Measurements from ENCODE around the gene SLC25A25.
"Not testable (repeated sequence)": the region's sequence is repeated elsewhere in the genome, so short reads cannot be mapped to it uniquely, and the experiment has no call there.

SLC25A25 gene

DNA sequence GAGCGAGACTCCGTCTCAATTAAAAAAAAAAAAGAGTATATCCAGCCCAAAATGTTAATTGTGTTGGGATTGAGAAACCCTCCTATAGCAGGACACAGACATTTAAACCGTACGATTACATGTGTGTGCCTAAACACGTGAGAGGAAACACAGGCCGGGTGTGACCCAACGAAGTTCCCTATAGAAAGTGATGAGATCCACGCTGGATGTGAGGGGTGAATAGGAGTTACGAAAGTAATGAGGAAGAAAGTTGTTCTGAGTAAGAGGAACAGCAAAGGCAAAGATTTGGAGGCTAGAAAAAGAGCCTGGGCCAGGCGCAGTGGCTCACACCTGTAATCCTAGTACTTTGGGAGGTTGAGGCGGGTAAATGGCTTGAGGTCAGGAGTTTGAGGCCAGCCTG is 14.5 kb upstream of the SLC25A25 start:
- DNase-seq = no peak

DNA sequence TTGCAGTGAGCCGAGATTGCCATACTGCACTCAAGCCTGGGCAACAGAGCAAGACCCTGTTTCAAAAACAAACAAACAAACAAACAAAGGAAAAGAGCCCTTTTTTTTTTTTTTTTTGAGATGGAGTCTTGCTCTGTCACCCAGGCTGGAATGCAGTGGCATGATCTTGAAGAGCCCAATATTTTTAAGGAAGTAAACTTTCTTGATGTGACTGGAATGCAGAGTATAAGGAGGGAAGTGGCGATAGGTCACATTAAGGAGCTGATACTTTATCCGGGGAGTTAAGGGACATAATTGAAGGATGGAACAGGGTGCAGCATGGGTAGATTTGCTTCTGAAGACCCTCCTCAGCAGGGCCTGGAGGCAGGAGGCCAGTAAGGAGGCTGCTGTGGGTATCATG is 13.9 kb upstream of the SLC25A25 start:
- no peak for DNase-seq

DNA sequence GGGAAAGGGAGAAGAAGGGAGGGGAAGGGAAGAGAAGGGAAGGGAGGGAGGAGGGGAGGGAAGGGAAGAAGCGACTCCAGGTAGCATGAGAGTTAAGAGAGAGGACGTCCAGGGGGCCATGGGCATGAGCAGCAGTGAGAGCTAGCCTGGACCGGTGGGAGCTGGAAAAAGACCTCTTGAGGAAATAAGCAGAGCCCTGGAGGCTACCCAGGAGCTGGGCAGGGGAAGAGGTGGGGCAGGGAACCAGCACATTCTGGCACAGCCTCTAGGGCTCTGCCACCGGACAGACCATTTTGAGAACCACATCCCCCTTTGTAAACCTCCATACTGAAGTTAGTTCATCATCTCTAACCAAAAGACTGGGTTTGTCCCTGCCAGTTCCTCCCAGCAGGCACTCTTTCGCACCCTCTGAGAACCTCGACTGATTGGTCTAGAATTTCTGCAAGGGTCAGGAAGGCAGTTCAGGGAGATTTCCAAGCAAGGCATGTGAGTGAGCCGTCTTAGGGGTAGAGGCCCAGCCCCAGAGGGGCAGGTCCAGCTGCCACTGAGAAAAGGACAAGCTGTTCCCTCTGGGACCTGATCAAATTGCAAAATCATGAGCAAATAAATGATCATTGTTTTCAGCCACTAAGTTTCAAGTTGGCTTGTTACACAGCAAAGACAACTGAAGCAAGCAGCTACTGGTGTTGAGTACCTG is 12.5 kb upstream of the SLC25A25 start:
- DNase-seq = no peak

DNA sequence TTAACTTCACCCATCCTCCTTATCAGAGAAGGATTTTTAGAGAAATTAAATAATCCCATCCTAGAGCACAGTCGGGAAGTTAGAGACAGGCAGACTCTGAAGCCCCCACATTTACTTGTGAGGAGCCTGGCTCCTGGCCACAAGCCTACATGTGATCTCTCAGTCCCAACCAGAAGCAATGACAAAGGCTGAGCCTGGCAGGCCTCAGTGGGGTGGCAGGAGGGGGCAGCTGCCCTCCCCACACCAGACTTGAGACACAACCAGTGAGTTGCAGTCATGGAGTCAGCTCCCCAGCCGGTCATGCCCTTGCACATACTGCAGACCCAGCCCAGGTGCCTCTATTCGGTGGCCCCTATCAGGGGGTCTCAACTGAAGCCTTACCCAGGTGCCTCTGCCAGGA is 11.9 kb upstream of the SLC25A25 start:
- DNase-seq = no peak

DNA sequence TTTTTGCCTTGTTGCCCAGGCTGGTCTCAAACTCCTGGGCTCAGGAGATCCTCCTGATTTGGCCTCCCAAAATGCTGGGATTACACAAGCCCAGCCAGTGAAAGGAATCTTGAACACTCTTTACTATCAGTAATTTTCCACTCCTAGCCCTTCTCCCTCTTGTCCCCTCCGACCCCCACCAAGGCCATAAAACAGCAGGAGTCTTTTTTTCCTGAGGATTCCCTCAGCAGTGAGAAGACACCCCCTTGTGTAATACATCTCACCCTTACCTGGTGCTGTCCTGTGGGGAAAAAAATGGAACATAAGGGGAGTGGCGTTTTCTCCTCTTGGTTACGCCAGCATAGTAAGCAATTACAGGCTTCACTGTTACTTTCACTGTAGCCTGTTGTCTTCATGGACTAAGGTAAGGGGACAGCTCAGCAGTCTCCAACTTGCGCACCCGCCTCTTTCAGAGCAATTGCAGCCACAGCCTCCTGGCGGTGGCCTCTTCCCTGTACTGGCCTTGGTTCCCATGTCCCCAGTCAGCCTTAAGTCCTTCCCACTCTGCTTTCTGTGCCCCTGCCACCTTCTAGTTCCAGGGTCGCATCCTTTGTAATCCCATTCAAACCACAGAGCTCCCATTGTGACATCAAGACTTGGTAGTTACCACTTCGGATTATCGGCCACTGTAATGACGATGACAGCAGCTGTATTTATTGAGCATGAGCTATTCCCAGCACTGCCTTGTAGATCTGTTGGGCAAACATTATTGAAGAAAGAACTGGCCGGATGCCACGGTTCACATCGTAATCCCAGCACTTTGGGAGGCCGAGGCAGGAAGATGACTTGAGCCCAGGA is 10.9 kb upstream of the SLC25A25 start:
- no peak for DNase-seq

DNA sequence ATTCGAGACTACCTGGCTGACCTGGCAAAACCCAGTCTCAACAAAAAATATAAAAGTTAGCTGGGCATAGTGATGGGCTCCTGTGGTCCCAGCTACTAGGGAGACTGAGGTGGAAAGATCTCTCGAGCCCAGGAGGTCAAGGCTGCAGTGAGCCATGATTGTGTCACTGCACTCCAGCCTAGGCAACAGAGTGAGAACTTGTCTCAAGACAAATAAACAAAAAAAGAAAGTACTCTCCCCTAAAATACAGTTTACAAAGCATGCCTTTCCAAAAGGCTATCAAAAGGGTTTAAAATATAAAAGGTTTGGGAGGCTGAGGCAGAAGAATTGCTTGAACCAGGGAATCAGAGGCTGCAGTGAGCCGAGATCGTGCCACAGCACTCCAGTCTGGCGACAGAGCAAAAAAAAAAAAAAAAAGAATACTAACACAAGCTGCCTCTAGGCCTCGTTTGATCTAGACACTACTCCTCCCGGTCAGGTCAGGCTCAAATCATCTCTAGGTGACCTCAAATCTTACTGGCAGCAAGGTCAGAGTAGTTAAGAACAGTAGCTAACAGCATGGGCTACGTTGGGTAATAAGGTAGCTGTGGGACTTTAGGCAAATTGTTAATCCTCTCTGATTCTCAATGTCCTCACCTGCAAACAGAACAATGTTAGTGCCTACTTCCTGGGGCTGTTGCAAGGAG is 10.2 kb upstream of the SLC25A25 start:
- DNase-seq = no peak

DNA sequence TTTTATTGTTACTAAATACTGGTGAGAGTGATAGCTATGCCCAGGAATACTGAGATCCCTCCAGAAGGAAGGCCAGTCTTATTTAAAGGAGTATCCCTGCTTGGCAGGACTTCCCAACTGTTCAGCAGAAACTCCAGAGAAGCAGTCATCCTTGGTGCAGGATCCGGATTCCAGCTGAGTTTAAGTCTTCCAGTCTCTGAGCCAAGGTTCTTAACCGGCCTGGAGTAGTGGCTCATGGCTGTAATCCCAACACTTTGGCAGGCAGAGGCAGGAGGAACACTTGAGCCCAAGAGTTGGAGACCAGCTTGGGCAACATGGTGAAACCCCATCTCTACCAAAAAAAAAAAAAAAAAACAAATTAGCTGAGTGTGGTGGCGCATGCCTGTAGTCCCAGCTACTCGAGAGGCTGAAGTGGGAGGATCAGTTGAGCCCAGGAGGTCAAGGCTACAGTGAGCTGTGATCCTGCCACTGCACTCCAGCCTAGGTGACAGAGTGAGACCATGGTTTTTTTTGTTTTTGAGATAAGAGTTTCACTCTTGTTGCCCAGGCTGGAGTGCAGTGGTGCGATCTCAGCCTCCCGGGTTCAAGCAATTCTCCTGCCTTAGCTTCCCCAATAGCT is 8.6 kb upstream of the SLC25A25 start:
- DNase-seq = no peak

DNA sequence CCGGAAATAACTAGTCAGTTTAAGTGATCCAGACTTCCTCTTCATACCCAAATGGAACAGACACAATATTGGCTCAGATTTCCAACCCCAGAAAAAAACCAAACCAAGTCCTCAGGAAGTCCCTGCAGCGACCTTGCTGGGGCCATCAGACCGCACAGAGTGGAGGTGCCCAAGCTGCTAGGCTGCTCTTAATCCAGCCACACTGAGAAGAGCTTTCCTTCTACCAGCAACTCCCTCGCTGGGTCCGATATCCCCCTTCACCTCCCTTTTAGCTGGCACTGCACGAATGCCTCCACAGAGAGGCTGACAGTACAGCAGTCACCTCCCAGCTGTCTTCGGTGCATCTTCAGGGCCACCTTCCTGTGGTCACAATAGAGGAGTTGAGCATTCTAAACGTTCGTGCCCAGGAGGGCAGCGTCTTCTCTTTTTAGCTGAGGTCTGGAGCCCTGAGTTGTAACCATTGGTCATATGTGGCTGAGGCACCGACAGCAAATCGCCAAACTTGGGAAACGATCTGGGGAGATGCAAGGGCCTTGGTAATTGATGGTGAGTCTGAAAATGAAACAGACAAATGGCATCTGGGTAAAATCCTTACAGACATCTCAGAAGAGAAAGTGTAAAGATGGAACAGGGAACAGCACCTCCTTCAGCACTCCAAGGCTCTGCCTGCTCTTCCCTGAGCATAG is 6.6 kb upstream of the SLC25A25 start:
- no peak for DNase-seq

DNA sequence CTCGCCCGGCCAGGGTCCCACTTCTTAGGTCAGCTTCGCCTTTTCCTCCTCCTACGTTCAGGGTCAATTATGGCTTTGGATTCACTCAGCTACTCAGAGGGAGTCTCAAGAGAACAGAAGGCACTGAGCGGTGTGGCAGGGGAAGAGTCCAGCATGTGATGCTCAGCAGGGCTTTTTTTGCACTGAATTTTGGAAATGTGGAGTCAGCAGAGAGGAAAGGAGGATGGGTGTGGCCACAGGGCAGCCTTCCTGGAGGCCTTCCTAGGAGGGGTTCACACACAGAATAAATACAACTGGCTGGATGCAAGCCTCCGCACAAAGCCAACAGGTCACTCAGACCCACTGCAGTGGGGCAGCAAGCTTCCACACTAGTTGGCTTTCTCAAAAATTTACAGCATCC is 5.8 kb upstream of the SLC25A25 start:
- DNase-seq = no peak

DNA sequence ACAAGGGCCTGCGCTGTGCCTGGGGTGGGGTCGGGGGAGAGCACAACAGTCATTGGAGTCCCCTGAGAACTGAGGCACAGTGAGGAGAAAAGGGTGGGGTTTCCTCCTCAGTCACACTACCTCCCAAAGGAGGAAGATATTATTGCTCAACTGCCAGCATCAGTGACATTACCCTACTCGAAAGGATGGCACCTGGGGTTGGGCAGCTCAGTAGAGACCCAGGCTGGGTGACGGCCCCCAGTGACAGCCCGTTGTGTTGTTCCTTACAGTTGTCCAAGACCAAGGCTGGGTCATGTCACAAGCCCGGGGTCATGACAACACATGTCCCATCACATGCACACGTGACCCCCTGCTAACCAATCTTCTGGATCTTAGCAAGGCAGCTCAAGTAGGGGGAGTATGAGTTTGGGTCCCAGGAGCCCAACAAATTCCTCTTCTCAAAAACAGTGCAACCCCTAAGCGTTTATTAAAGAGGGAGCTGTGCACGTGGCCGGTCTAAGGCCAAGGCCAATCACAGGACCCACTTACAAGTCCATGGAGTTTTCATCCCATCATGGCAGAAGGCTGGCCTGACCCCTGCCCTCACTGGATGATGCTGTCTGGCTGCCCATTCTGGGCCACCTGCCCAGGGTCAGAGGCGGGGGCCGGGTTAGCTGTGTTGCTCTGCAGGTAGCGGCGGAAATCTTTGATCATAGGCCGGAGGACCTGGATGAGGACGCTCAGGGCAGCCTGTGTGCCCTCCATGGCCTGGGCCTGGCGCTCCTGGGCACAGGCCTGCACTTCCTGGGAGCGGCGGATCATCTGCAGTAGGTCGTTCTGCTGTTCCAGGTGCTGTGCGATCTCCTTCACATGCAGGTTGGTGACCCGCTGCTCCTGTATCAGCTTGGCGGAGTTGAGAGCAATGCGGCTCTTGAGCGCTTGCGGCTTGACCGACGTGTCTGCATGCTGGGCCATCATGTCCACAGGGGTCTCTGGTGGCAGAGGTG is 4.9 kb upstream of the SLC25A25 start:
- DNase-seq = no peak

DNA sequence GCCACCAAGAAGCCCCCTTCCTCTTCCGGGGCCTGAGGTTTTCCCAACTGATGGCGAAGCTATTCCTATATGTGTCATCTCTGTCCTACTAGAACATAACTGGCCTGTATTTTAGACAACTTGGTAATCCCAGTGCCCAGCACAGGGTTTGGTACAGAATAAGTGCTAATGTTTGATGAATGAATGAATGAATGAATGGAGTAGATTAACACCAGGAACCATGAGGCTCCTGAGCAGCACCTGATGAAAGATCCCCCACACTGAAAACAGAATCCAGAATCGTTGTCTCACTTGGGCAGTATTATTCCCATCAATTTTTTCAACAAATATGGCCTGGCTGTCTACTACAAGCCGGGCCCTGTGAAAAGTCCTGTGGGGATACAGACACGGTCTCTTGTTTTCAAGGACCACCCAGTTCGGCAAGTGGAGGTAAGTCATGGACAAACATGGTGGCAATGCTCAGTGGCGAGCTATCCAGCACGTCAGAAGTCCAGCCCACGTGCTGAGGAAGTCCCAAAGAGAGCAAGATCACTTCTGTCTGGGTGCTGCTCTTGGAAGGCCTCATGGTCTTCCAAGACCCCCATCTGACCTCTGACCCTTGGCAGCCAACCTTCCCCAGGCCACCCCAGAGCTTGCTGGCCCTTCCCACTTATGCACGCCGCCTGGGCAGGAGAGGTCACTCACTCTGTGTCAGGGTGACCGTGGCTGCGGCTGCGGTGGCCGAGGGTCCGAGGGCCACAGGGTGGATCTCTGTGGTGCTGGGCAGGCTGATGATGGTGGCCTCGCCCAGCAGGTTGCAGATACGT is 1.9 kb upstream of the SLC25A25 start:
- no peak for DNase-seq

DNA sequence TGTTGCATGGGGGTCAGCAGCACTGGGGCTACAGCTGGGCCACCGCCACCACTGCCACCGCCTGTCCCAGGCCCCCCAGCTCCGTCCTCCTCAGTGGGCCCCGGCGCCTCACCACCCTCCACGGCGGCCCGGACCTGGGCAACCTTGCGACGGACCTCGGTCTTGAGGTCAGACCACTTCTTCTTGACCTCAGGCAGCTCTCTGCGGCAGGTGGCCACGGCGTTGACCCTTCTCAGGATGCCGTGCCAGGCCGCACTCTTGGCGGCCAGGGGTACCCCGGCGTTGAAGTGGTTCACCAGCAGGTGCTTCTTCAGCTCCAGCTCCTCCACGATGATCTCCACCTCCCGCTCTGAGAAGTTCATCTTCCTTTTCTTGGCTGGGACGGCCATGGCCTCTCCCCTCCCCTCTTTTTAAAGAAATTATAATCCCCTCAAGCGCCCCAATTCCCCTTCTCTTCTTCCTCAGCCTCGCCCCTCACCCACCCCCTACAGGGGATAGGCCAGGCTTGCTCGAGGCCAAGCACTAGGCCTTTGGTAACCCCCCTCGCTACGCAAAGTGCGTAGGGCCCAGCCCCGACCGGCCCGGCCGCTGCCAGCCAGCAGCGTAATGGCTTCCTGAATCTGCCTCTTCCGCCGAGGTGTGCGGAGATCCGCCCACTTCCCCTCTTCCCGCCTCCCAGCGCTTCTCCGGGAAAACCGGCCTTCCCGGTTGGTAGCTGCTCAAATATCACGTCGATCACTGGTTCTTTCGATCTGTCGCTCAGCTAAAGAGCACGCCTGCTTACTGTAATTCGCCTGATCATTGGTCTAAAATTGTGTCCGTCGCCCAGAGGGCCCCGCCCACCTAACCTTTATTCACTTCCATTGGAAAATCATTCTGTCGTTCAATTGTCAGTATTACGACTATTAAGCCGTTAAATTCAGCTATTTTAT is 1.1 kb upstream of the SLC25A25 start, which contains the start of gene NAIF1:
NAIF1 (minus strand) TSS at position 608 of the 932 bp plus-strand sequence; CDS start at position 389, 219 bp downstream.
- DNase-seq = peak; percentile 99

DNA sequence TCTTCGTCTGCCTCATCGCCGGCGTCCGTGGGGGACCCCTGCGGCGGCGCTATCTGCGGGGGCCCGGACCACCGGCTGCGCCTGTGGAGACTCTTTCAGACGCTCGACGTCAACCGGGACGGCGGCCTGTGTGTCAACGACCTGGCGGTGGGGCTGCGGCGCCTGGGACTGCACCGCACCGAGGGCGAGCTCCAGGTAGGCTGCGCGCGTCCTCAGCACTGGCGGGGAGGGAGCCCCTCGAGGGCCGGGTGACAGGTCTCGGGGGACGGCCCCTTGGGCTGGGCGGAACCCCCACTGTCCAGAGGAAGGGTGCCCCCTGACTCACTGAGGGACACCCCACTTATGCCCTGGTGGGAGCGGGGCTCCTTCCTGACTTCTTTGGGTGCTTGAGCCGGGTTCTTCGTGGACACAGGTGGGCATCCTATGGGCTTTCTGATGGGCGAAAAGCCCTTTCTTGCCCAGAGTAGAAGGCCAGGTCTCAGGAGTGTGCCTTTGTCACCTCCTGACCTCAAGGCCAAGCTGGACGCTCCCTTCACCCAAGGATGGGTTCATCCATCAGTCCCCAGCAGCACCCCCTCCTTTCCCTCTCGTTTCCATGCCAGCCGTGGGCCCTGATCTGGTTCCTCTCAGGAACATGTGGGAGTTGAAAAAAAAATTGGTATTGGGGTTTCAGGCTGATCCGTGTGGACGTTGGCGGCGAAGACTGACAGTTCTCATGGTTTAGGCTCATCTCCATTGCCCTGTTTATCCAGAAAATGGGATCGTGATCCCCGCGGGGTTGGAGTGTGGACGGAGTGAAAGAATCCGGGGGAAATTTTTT is 564 bp downstream of the SLC25A25 start:
- DNase-seq = no peak

DNA sequence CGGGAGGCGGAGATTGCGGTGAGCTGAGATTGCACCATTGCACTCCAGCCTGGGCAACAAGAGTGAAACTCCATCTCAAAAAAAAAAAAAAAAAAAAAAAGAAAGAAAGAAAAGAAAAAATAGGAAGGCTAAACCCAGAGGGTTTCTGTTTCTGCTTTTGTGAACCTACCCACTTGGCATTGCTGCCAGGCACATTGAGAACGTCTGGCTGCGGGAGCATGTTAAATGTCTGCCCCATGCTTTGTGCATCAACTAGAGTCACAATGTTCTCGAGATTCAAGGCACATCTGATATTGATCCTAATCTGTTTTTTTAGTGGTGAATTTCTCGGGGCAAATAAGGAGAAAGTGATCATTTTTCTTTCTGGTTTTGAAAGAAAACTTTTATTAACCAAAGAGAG is 2.8 kb downstream of the SLC25A25 start:
- no peak for DNase-seq

DNA sequence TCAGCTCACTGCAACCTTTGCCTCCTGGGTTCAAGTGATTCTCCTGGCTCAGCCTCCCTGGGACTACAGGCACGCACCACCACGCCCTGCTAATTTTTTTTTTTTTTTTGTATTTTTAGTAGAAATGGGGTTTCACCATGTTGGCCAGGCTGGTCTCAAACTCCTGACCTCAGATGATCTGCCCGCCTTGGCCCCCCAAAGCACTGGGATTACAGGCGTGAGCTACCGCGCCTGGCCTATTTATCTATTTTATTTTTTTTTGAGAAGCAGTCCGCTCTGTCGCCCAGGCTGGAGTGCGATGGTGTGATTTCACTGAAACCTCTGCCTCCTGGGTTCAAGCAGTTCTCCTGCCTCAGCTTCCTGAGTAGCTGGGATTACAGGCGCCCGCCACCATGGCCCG is 3.4 kb downstream of the SLC25A25 start:
- DNase-seq = not testable (repeated sequence)

DNA sequence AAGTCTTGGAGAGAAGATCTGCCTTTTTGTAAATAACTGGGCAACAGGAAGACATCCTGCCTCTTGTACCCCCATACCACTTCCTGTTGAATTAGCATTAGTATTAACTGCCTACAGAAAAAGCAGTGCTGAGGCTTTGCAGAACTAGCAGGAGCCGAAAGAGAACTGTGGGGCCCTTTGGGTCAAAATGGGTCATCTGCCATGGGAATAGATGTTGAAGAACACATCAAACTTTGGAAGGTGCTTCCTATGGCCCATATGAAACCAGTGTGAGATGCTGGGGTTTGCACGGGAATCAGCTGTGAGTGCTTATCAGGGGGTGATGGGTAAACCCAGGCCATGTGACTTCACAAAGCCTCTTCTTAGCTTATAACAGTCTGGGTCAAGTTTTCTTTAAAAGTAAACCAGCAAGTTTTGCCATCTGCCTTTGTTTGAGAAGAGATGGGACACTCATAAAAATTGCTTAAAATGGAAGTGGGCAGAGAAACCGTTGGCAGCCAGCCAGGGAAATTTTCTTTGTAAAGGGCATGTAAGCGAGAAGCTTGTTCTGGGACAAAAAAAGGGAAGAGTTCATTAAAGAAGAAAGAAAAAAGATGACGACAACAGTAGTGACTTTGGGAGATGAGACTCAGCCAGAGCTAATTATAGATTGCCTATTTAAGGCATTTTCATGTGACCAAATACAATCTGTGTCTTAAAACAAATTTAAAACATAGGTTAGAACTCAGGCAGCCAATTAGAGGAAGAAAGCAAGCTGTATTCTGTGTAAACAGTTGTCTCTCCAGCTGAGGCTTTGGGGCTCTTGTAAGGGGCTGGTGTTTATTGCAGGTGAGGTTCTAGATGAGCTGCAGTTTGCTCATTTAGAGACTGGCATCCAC is 4.4 kb downstream of the SLC25A25 start:
- peak; percentile 74 for DNase-seq

DNA sequence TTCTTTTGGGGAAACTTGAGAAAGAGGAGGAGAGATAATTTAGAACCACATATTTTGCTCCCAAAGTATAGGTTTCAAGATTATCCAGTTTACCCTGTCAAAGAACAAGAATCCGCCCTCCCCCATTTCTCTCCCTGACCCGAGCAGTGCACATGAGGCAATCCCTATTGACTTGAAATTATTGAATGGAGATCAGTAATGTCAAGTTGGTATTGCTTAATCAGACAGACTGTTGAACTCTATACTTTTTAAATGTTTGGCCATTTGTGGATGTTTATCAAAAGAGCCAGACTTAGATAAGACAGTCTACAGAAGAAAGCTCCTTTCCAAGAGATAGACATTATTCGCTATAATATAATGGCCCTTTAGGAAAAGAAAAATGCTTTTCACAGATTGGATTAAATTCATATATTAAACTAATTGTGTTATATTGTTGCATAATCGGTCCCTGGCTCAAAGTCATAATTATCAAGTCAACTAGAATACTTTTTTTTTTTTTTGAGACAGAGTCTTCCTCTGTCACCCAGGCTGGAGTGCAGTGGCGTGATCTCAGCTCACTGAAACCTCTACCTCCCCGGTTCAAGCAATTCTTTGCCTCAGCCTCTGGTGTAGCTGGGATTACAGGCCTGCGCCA is 5.3 kb downstream of the SLC25A25 start:
- peak; percentile 50 for DNase-seq

Measured in hematopoietic multipotent progenitor cell treated with erythropoietin and hydrocortisone succinate and interleukin-3 and kit ligand, for 8 days (in vitro differentiated cells).